ENCODE measurements around the gene GDF10. TPM values are rescaled to one million over a fixed set of nuclear protein-coding genes. Genes with fewer than 3 reads are reported as not detected.

Gene GDF10
- total RNA-seq, 1 experiment from 2014 or later, result not detected

- Mint-ChIP-seq H3K27me3 (ENCODE audit: insufficient read depth, unreplicated experiment) (peaks cover 80% of the 10 kb centered on the region), H3K9me3 (ENCODE audit: unreplicated experiment) (no peaks in the 10 kb centered on the region), H3K4me1 (ENCODE audit: insufficient read depth, unreplicated experiment) (no peaks in the 10 kb centered on the region), H3K27ac (ENCODE audit: low read depth, unreplicated experiment) (no peak overlapping the region), H3K36me3 (ENCODE audit: insufficient read depth, unreplicated experiment) (no peaks in the 10 kb centered on the region), H3K4me3 (ENCODE audit: unreplicated experiment) (no peak overlapping the region)
- ChIA-PET CTCF (no interaction called here), POLR2A (no interaction called here)
- intact Hi-C loops (cut with micrococcal nuclease), result no loop called here
- DNase-seq (ENCODE audit: unreplicated experiment), result no peak
- no TSS peak for BruUV-seq (replicated peaks)
- TF ChIP-seq, protein P1, sequence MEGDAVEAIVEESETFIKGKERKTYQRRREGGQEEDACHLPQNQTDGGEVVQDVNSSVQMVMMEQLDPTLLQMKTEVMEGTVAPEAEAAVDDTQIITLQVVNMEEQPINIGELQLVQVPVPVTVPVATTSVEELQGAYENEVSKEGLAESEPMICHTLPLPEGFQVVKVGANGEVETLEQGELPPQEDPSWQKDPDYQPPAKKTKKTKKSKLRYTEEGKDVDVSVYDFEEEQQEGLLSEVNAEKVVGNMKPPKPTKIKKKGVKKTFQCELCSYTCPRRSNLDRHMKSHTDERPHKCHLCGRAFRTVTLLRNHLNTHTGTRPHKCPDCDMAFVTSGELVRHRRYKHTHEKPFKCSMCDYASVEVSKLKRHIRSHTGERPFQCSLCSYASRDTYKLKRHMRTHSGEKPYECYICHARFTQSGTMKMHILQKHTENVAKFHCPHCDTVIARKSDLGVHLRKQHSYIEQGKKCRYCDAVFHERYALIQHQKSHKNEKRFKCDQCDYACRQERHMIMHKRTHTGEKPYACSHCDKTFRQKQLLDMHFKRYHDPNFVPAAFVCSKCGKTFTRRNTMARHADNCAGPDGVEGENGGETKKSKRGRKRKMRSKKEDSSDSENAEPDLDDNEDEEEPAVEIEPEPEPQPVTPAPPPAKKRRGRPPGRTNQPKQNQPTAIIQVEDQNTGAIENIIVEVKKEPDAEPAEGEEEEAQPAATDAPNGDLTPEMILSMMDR (IDR thresholded peaks at IDR 0.05; ENCODE audit: unreplicated experiment), result no peak
These were observed 35.9 kb downstream of the GDF10 start for GRCh38 chr10:47335906-47336305.

DNA sequence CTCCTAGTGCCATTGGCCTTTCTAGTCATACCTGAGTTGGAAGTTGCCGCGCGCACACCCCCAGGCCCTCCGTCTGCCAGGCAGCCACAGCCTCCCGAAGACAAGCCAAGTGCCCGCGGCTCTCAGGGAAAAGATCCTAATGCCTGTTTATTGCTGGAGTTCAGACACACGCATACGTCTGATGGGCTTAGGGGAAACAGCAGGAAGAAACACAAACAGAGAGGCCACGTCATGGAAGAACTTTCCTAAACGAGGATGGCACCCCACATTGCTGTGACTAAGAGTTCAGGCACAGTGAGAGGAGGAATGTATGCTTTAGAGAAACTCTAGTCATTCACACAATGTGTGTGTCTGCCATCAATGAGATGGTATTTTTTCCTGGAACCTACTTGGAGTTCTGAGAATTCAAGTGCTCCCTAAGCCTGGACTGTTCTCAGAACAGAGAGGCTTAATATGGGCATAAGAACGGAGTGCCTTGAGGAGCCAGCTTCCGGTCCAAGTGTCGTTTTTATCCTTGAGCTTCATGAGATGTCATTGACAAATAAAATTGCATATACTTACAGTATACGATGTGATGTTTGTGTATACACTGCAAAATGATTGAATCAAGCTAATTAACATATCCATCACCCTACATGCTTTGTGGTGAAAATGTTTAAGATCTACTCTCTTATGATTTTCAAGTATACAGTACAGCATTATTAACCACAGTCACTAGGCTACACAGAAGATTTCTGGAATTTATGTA lies 36.6 kb downstream of the GDF10 start:
- ChIA-PET CTCF (interaction anchor here (1.0 kb wide), 1 partner anchor 26 kb away, joined by 3 read pairs; no protein-coding TSS in a partner anchor), POLR2A (no interaction called here)
- TF ChIP-seq, protein P1 (IDR thresholded peaks at IDR 0.05; ENCODE audit: unreplicated experiment), result no peak
- no peak overlapping the region for H3K4me3 Mint-ChIP-seq (ENCODE audit: unreplicated experiment)
- BruUV-seq (replicated peaks), result no TSS peak
- no peaks in the 10 kb centered on the region for H3K4me1 Mint-ChIP-seq (ENCODE audit: insufficient read depth, unreplicated experiment)
- H3K27me3 Mint-ChIP-seq (ENCODE audit: insufficient read depth, unreplicated experiment), result peaks cover 80% of the 10 kb centered on the region
- DNase-seq (ENCODE audit: unreplicated experiment), result no peak
- H3K9me3 Mint-ChIP-seq (ENCODE audit: unreplicated experiment), result no peaks in the 10 kb centered on the region
- intact Hi-C loops (cut with micrococcal nuclease), result no loop called here
- H3K27ac Mint-ChIP-seq (ENCODE audit: low read depth, unreplicated experiment), result no peak overlapping the region
- H3K36me3 Mint-ChIP-seq (ENCODE audit: insufficient read depth, unreplicated experiment), result no peaks in the 10 kb centered on the region

DNA sequence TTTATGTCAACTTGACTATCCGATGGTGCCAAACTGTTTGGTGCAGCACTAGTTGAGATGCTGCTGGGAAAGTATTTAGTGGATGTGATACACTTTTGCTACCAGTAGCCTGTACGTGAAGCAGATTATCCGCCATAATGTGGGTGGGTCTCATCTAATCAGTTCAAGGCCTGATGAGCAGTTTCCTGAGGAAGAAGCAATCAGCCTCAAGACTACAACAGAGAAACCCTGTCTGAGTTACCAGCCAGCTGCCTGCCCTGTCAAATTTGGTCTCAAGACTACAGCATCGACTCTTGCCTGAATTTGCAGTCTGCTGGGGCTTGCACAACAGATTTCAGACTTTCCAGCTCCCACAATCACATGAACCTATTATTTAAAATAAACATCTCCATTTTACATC lies 37.3 kb downstream of the GDF10 start:
- no peaks in the 10 kb centered on the region for H3K36me3 Mint-ChIP-seq (ENCODE audit: insufficient read depth, unreplicated experiment)
- no peak for DNase-seq (ENCODE audit: unreplicated experiment)
- ChIA-PET CTCF (interaction anchor here (0.9 to 1.0 kb wide), 2 partner anchors 23 to 26 kb away, joined by 3 read pairs; no protein-coding TSS in a partner anchor), POLR2A (no interaction called here)
- H3K4me1 Mint-ChIP-seq (ENCODE audit: insufficient read depth, unreplicated experiment), result no peaks in the 10 kb centered on the region
- no peak overlapping the region for H3K4me3 Mint-ChIP-seq (ENCODE audit: unreplicated experiment)
- intact Hi-C loops (cut with micrococcal nuclease), result no loop called here
- no peaks in the 10 kb centered on the region for H3K9me3 Mint-ChIP-seq (ENCODE audit: unreplicated experiment)
- BruUV-seq (replicated peaks), result no TSS peak
- no peak overlapping the region for H3K27ac Mint-ChIP-seq (ENCODE audit: low read depth, unreplicated experiment)
- H3K27me3 Mint-ChIP-seq (ENCODE audit: insufficient read depth, unreplicated experiment), result peaks cover 80% of the 10 kb centered on the region
- TF ChIP-seq, protein P1 (IDR thresholded peaks at IDR 0.05; ENCODE audit: unreplicated experiment), result no peak

DNA sequence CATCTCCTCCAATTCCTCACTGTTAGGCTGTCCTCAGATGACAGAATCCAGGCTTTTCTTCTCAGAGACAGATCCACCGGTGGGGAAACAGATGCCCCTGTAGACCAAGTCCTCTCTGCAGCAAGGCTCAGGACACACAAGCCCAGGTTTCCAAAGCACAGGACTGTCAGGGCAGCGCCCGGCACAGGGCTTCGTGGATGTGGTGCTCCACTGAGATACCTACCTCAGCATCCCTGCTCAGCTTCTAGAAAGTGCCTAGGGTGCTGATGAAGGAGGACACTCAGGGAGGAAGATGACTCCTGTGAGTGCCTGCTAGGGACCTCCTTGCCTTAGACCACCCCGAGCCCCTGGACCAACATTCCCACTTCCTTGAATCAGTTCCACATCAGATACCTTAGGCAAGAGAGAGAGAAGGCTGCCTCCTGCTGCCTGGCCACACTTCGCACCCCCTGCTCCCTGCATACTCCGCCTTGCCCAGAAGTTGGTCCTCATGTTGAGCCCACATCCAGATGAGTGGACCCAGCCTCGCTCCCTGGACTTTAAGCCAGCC lies 39.3 kb downstream of the GDF10 start:
- intact Hi-C loops (cut with micrococcal nuclease), result no loop called here

More for the DNA sequence above, 39.3 kb downstream of the GDF10 start:
- H3K4me1 Mint-ChIP-seq (ENCODE audit: insufficient read depth, unreplicated experiment), result no peaks in the 10 kb centered on the region
- H3K4me3 Mint-ChIP-seq (ENCODE audit: unreplicated experiment), result no peak overlapping the region
- H3K27ac Mint-ChIP-seq (ENCODE audit: low read depth, unreplicated experiment), result no peak overlapping the region
- H3K9me3 Mint-ChIP-seq (ENCODE audit: unreplicated experiment), result no peaks in the 10 kb centered on the region
- H3K27me3 Mint-ChIP-seq (ENCODE audit: insufficient read depth, unreplicated experiment), result peaks cover 66% of the 10 kb centered on the region
- BruUV-seq (replicated peaks), result no TSS peak
- DNase-seq (ENCODE audit: unreplicated experiment), result no peak
- CTCF ChIA-PET, result interaction anchor here (0.7 to 1.6 kb wide), 4 partner anchors 8 to 314 kb away, joined by 3 to 5 read pairs (median 3); no protein-coding TSS in a partner anchor
- TF ChIP-seq, protein P1 (IDR thresholded peaks at IDR 0.05; ENCODE audit: unreplicated experiment), result no peak
- POLR2A ChIA-PET, result no interaction called here
- no peaks in the 10 kb centered on the region for H3K36me3 Mint-ChIP-seq (ENCODE audit: insufficient read depth, unreplicated experiment)

All from MCF 10A (cell line).